ENCODE data around the gene CFAP119.

- no peak for TF ChIP-seq EP300 (conservative IDR thresholded peaks at IDR 0.05; ENCODE audit: poor library complexity, severe bottlenecking)
- TF ChIP-seq CTCF (IDR thresholded peaks at IDR 0.05; ENCODE audit: poor library complexity, severe bottlenecking) = no peak
- no peak for TF ChIP-seq EZH2 (IDR thresholded peaks at IDR 0.05; ENCODE audit: borderline replicate concordance, insufficient read depth, low read length, poor library complexity, severe bottlenecking)
These were observed 20.4 kb downstream of the CFAP119 start for GRCh38 chr16:30741461-30741914.

Data from neural cell (in vitro differentiated cells).